Activated T-cell treated with anti-CD3 and anti-CD28 coated beads for 48 hours (primary cell): ENCODE measurements around the gene ARL15.
"Not testable (repeated sequence)": the region's sequence is repeated elsewhere in the genome, so short reads cannot be mapped to it uniquely, and the experiment has no call there.

ENCODE experiments used
- DNase-seq: peaks from one replicate; pipeline ENCODE4 v3.0.0-alpha.2; 2020; ENCODE audit warnings: low read depth

The ARL15 gene

DNA sequence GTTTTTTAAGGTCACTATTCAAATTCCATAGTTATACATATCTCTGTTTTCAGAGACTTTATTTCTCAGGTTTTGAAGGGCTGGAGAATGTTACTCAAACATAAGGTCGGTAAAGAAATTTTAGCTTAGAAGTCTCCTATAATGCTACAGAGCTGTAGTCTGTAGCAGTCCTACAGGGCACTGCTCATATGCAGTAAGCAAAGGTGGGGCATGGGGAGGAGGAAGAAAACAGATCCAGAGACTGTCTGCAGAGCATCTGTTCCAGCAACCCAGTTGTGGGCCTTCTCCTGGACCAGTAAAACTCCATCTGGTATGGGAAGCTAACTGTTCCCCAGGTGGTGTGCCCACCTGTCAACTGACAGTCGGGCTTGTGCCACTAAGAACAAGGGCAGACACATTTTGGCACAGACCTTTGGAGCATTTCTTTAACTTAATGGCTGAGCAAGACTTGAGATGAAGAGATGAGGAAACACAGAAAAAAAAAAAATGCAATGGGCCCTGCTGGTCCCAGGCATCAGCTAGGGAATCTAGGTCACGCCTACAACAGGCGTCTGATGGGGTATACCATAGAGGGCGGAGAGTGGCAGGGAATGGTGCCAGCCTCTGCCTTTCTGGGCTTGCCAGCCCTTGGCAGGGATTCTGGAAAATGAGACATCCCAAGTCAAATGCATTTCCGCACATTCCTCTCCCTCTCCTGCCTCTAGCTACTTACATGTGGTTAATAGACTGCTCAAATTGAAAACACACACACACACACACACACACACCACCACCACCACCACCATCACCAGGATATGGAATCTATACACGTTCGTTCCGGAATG, 218.9 kb downstream of the ARL15 start:
- no peak for DNase-seq

DNA sequence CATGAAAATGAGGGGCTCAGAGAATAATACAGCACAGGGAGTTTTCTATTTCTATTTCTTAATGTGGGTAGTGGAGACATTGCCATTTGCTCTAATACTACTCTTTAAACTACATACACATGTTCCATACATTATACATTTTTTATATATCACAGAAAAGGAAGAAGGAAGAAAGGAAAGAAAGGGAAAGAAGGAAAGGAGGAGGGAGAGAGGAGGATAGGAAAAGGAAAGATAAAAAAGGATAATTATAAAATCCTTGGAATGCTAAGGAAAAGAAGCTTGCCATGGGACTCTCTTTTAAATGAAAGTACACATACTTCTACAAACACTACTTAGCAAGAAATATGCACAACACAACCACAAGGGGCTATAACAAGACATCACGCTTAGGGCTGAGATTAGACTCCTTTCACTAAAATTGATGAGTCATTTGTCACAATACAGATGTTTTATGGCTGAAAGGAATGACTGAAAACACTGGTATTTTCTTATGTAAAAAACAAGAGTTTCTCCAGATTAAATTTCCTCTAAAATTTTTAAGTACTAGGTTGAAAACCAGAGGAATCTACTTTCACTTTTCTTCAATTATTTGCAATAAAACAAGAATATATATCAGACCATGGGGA, 219.8 kb downstream of the ARL15 start:
- no peak for DNase-seq

DNA sequence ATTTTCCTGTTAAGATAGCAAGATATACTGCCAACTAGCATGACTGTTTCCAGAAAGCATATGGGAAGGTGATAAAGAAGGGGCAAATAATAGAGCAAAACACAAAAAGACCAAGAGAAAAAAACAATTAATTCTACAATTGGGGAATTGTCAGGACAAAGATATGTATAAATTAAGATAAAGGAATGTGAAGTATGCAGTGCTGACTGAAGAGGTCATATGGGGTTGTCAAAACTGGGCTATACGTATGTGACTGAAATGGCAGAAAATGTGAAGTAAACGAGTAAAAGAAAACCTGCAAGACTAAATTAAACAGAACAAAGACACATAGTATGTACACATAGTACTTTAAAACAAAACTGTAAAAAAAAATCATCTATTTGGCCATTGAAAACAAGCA, 222.3 kb downstream of the ARL15 start:
- DNase-seq: no peak

DNA sequence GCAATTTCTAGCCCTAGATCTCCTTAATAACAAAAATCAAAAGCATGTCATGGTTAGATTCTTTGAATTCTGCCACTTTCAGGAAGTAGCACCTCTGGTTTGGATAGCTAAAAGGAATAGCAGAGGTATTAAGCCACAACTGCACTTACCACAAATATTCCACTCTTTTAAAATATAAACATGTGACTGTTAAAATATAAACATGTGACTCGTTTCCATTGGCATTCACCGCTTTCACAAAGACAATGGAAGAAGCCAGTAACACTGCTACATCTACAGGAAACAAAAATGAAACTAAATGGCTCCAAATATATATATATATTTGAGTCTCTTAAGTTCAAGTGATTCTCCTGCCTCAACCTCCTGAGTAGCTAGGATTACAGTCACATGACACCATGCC, 222.9 kb downstream of the ARL15 start:
- no peak for DNase-seq

DNA sequence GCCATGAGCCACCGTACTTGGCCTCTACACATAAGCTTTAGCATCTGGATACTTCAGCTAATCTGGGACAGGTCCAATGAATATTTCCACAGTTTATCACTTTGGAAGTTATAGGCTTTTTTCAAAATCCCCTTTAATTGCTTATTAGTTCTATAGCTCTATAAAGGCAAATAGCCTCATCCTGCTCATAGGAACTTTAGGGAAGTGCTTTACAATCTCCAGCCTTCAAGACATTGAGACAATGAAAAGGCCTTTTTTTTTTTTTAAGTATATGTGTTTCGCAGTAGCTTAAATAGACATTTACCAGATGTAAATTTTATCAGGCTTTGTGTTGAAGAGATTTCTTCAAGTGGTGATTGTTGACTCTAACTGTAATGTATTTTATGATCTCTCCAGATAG, 224.2 kb downstream of the ARL15 start:
- DNase-seq: no peak

DNA sequence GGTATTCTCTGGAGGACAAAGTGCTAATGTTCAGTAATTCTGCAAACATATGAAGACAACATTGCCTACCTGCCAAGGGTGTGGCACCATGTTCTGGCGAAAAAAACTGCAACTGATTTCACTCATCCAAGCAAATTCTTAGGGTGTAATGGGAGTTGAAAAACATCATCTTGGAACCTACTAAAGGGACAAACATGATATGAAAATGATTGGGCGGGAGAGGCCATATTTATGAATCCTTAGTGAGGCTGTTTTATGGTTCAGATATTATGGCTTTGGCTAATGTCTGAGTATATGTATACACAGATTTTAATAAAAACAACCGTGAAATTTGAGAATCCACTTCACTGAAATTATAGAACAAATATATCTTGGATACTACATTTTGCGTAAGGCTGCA, 225.7 kb downstream of the ARL15 start:
- no peak for DNase-seq

DNA sequence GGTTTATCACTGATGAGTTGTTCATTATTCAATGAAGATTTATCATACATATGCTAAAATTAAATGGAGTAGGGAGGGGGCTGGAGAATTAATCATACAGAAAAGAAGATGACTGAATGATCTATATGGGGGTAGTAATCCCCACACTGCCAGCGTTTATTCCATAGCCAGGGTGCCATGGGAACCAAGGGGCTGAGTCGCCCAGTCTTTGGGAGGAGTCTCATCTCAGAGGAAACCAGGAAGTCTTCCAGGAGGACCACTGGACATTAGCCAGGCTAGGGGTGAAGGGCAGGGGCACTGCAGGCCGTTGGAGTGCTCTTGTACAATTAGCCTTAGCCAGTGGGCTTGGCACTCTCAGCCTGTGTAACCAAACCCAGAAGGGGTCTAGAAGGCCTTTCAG, 226.5 kb downstream of the ARL15 start:
- DNase-seq: no peak

DNA sequence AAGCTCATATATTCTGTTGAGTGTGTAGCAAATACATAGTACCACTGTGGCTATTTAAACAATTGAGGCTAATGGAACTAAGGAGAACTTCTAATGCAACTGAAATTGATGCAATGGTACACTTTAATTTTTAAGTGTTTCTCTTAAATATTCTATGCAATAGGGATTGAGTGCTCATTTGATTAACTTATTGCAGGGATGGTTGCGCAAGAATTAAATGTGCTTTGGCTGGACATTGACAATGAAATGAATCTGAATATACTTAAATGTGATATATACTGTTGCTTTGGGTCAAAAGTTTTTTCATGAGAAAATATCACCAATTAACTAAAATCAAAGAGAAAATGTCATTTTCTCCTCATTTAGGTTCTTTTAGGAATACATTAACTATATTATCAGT, 227.1 kb downstream of the ARL15 start:
- no peak for DNase-seq

DNA sequence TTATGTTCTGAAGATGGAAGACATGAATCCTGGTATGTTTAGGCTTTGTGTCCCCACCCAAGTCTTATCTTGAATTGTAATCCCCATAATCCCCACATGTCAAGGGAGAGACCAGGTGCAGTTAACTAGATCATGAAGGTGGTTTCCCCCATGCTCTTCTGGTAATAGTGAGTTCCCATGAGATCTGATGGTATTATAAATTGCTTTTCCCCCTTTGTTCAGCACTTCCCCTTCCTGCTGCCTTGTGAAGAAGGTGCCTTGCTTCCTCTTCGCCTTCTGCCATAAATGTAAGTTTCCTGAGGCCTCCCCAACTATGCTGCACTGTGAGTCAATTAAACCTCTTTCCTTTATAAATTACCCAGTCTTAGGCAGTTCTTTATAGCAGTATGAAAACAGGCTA, 229.0 kb downstream of the ARL15 start:
- no peak for DNase-seq

DNA sequence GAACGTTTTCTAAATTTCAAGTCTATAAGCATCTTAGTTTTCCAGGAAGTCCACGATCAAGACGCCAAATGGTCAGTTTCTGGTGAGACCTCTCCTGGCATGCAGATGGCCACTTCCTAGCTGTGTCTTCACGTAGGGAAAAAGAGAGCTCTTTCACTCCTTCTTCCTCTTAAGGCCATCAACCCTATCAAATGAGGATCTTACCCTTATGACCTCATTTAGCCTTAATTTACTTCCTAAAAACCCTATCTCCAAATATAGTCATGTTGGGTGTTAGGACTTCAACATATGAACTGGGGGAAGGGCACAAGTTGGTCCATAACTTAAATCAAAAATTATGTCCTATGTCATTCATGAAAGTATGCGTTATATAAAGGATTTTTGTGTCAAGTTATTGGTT, 229.5 kb downstream of the ARL15 start:
- DNase-seq: no peak

DNA sequence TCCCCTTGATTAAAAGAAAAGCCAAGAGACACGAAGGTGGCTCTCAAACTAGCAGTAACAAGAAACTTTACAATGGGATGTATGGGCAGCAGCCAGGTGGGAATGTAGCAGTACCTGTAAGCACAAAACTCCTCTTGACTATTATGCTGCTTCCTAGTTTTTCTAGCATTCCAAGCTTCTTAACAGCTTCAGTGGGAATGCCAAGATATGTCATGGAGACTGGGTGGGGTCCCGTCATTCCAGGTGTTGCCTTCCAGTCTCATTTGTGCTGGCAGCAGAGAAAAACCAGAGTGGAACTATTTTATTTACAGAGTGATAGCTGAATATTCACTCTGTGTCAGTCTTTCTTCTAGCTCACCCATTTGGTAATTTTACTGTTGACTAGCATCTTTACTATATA, 236.6 kb downstream of the ARL15 start:
- DNase-seq: no peak

DNA sequence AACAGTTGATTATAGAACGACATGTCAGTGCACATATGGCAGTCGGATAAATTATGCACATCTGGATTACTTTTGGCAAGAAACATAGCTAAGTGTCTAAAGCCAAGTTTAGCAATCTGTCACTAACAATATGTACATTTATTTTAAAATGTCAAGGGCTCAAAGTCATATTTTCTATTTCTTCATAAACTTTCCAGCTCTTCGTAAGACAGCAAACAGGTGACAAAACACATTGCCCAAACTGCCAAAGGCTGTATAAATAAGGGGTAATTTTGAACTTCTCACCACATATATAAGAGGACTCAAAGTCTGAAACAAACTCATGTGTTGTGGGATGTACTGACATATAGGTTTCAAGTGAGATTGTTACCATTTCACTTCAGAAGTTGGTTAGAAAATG, 237.2 kb downstream of the ARL15 start:
- DNase-seq: no peak

DNA sequence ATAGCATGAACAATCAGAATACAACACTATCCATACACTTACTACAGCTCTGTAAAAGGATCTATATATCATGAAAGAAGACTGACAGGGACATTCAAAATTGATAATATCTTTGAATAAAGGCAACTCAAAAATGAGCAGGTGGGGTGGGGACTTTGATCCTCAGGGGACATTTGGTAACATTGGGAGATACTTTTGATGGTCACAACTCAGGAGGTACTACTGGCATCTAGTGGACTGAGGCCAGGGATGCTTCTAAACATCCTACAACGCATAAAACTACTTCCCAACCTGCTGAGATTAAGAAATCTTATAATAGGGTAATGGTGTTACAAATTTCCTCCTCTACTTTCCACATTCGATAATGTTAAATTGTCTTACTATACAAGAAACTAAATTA, 243.9 kb downstream of the ARL15 start:
- DNase-seq: no peak

DNA sequence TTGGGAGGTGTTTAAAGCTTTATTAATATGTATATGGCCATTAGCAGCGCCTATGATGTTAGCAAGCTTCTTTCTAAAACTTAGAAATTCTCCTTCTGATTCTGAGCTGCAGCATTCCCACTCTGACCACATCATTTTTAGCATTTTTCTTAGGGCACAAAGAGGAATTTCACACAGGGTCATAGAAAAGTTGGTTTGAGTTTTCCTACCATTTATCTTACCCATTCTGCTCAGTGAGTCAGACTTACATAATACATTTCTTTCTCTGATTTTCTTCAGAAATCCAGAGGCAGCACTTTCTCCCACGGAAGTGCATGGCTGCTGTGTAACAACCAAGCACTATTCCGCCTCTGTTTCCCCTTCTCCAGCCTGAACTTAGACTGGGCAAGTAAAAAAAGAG, 246.6 kb downstream of the ARL15 start:
- DNase-seq: no peak

DNA sequence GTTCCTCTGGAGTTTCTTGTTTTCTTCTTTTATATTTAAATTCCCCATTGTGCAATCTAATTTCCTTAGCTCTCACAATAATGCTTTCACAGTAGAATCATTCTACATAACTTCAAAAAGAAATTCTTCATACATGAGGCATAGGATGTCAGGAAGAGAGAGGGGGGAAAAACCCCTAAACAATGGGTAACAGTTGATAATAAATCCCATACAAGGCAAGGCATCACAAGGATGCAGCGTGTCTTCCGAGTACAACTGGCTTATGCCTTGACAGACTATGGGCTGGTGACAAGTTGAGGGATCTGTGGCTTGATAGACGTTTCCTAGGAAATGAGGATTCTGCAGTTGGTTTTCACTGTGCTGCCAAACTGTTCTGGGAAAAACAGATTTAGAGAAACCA, 247.4 kb downstream of the ARL15 start:
- no peak for DNase-seq

DNA sequence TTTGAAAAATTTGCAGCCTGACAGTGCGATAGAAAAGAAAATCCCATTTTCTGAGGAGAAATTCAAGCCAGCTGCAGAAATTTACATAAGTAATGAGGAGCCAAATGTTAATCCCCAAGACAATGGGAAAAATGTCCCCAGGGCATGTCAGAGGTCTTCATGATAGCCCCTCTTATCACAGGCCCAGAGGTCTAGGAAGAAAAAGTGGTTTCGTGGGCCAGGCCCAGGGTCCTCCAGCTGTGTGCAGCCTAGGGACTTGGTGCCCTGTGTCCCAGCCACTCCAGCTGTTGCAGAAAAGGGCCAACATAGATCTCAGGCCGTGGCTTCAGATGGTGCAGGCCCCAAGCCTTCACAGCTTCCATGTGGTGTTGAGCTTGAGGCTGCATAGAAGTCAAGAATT, 249.5 kb downstream of the ARL15 start:
- DNase-seq: not testable (repeated sequence)

DNA sequence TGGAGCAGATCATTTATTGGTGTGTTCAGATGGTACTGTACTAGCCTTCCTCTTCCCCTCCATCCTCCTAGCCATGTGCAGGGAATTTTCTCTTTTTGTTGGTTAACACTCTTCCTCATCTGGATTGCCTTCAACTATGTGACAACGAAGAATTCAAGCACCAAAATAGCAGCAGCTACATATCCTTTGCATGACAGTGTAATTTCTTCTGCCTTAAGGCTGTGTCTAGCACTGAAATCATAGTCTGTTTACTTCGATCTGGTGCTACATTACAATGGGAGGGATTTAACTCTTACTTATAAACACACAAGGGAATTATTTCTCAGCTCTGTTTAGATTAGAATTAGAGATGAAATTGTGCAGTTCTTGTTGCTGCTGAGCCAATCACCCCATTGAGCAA, 260.4 kb downstream of the ARL15 start:
- no peak for DNase-seq

DNA sequence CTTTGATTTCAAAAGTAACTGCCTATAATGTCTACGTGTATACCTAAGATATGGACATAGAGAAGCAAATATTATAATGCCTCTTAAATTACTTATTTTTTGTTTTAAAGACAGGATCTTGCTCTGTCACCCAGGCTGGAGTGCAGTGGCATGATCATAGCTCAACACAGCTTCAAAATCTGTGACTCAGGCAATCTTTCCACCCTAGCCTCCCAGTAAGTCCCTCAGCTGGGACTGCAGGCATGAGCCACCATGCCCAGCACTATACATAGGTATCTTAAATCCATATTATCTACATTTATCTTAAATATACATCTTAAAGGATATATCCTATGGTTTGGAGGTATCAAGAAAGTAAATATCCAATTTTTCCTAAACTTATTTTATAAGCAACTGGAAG, 261.2 kb downstream of the ARL15 start:
- no peak for DNase-seq

DNA sequence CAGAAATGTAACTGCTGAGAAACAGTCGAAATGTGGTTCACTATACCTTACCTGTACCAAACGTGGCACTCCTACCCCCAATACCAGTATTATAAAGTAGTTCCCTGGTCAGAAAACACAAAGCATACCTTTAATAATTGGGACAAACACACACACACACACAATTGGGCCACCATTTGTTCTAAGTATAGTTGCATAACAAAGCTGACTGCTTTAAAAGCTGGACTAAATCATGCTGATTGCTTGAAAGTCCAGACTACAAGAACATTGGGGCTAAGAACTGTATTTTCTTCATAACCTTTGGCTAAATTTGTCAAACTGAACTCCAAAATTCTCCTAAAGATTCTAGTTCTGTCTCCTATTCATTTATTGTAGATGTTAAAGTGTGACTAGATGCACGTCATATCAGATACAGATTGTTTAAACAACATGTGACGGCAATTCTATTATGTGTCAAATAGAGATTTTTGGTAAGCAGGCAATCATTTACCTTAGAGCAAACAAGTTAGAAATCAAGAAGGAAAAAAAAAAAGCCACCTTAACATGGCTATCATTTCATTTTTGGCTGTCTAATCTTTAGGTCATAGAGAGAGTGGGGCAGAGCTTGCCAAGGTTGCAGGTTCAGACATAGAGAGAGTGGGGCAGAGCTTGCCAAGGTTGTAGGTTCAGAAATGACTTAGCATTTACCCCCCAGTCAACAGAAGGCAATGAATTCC, 265.1 kb downstream of the ARL15 start:
- no peak for DNase-seq

DNA sequence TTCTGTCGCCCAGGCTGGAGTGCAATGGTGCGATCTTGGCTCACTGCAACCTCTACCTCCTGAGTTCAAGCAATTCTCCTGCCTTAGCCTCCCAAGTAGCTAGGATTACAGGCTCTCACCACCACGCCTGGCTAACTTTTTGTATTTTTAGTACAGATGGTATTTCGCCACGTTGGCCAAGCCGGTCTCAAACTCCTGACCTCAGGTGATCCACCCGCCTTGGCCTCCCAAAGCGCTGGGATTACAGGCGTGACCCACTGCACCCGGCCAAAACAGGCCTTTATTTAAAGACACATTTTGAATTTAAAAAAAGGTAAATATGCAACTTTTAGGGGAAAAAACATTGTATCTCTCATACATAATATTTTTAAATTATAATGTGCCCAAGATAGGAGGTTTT, 266.1 kb downstream of the ARL15 start:
- not testable (repeated sequence) for DNase-seq

DNA sequence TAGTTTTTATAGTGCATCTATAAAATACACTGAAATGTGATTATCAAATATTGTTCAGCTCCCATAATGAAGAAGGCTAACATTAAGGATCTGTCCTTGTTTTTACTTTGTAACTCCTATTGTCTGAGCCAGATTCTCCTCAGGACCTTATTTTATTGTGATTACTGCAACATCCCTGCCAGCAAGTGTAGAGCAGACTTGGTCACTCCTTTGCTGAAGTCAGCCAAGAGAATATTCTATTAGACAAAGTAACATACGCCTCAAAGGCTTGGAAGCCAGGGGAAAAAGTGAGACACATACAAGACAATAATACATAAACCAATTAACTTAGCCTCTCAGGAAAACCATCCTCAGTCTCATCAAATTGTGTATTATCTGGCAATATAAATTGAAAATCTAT, 269.6 kb downstream of the ARL15 start:
- no peak for DNase-seq

DNA sequence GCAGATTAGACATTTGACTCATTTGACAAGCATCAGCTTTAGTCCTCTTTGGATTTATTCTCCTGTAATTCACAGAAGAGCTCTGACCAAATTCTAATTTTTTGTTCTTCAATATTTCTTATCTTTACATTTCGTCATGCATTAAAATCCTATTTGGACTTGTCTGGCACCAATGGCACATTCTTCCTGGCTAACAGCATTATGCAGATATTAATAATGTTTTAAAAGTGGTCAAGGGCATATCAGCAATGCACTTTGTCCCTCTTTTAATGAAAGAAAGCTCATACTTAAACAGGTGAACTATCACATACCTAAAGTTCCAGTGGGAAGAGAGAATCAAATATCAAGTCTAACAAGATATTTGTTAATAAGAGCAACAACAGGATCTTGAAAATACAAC, 270.4 kb downstream of the ARL15 start:
- DNase-seq: no peak

DNA sequence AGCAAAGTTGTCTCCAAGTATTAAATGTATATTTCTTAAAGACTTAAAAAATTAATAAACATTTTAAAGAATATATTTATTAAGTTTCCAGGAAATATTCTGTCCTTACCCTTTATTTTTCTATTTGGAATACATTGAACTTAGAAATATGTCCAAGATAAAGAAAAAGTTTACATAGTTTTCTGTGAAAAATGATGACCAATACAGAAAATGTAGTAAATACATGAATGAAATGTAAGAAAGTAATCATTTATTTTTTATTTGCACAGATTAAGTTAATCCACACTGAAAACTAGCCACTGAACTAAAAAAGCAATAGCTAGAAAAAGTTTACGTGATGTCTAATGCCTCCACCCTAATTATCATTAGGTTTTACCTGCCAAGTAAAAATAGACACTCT, 273.2 kb downstream of the ARL15 start:
- DNase-seq: no peak
